ENCODE measurements around the gene ACP4. TPM values are rescaled to one million over a fixed set of nuclear protein-coding genes. Genes with fewer than 3 reads are reported as not detected.

Gene ACP4
- not detected in 2 replicates for total RNA-seq

GRCh38 chr19:50790396-50790795 is at the start of gene ACP4:
Gene ACP4, plus strand, starts transcription at chr19:50790415. Its CDS starts 0 bp downstream, at chr19:50790415.

GRCh38 chr19:50770164-50770563 is 20.1 kb upstream of the ACP4 start, which contains the start of gene GPR32:
Gene GPR32, plus strand, starts transcription at chr19:50770464. Its CDS starts 137 bp downstream, at chr19:50770601.

GRCh38 chr19:50823389-50824042 is 33.3 kb downstream of the ACP4 start, which contains the start of gene KLK1:
Gene KLK1, minus strand, starts transcription at chr19:50823787. Its CDS starts 39 bp downstream, at chr19:50823748.

GRCh38 chr19:50833117-50833801 is 43.0 kb downstream of the ACP4 start, which contains the start of gene KLK15:
Gene KLK15, minus strand, starts transcription at chr19:50833574. Its CDS starts 2,082 bp downstream, at chr19:50831492.

Small RNA genes within 50 kb of the gene (small RNA-seq; reads per million reads assigned to genes)
- gene SNORD88A (101 reads per million, percentile 98 among the genes with 10 or more reads in this experiment), gene SNORD88B (not detected), gene SNORD88C (not detected)

Other genes starting within 250 kb of the ACP4 start
- gene LRRC4B, start 222.0 kb upstream of the ACP4 start, total RNA-seq, result not detected in 2 replicates
- gene SYT3, start 150.5 kb upstream of the ACP4 start, total RNA-seq, result not detected in 2 replicates
- gene C19orf81, start 141.0 kb upstream of the ACP4 start, total RNA-seq, result not detected in 2 replicates
- not detected in 2 replicates for gene SHANK1, start 70.6 kb upstream of the ACP4 start, total RNA-seq
- gene CLEC11A, start 67.1 kb upstream of the ACP4 start, total RNA-seq, result 0.43 and 0.79 TPM in 2 replicates
- not detected in 2 replicates for gene GPR32, start 20.0 kb upstream of the ACP4 start, total RNA-seq
- not detected in 2 replicates for gene KLK1, start 33.4 kb downstream of the ACP4 start, total RNA-seq
- not detected in 2 replicates for gene KLK15, start 43.2 kb downstream of the ACP4 start, total RNA-seq
- gene KLK3, start 64.5 kb downstream of the ACP4 start, total RNA-seq, result not detected in 2 replicates
- not detected in 2 replicates for gene KLK2, start 83.0 kb downstream of the ACP4 start, total RNA-seq
- not detected in 2 replicates for gene KLK4, start 121.0 kb downstream of the ACP4 start, total RNA-seq
- not detected in 2 replicates for gene KLK5, start 162.6 kb downstream of the ACP4 start, total RNA-seq
- gene KLK6, start 179.2 kb downstream of the ACP4 start, total RNA-seq, result 0.39 and 1.6 TPM in 2 replicates
- gene KLK7, start 193.5 kb downstream of the ACP4 start, total RNA-seq, result not detected in 2 replicates
- gene KLK8, start 211.2 kb downstream of the ACP4 start, total RNA-seq, result 0.39 TPM in 1 of 2 replicates, not detected in the other
- not detected in 2 replicates for gene KLK10, start 229.3 kb downstream of the ACP4 start, total RNA-seq
- gene KLK11, start 236.2 kb downstream of the ACP4 start, total RNA-seq, result not detected in 2 replicates
- not detected in 2 replicates for gene KLK12, start 244.6 kb downstream of the ACP4 start, total RNA-seq

Measured in placental epithelial cell (primary cell).